AG09309 (cell line): ENCODE data around the gene LTC4S.

Source experiments
- DNase-seq: peaks from one replicate; pipeline ENCODE4 v3.0.0-alpha.2; 2010; ENCODE audit warnings: low read depth
- H3K4me3 ChIP-seq: 2 replicates; pipeline ENCODE4 v1.5.1; 2011; ENCODE audit warnings: mild to moderate bottlenecking, low read depth, low read length, moderate library complexity; ENCODE audit not compliant: control insufficient read depth
- CTCF ChIP-seq: IDR thresholded peaks from 2 replicates; pipeline ENCODE4 v1.5.1; 2011; ENCODE audit warnings: mild to moderate bottlenecking, low read depth, low read length, inconsistent platforms; ENCODE audit not compliant: insufficient read depth, control insufficient read depth; ENCODE audit errors: missing control alignments

Gene LTC4S

GRCh38 chr5:179758955-179759354 lies 34.8 kb upstream of the LTC4S start:
- DNase-seq, result no peak
- no peak overlapping the region for H3K4me3 ChIP-seq
- no peak for TF ChIP-seq CTCF

GRCh38 chr5:179759581-179760551 lies 33.9 kb upstream of the LTC4S start:
- no peak for DNase-seq
- no peak overlapping the region for H3K4me3 ChIP-seq
- no peak for TF ChIP-seq CTCF

- H3K4me3 ChIP-seq, result no peak overlapping the region
- peak; percentile 63 for DNase-seq
- TF ChIP-seq CTCF, result no peak
Measured at GRCh38 chr5:179762079-179762780, 31.6 kb upstream of the LTC4S start.

GRCh38 chr5:179762781-179763176 lies 31.0 kb upstream of the LTC4S start:
- no peak for TF ChIP-seq CTCF
- DNase-seq, result no peak
- no peak overlapping the region for H3K4me3 ChIP-seq

- peak; percentile 53 for DNase-seq
- H3K4me3 ChIP-seq, result no peak overlapping the region
- peak; percentile 81 for TF ChIP-seq CTCF
Measured at GRCh38 chr5:179763215-179763945, 30.4 kb upstream of the LTC4S start.

GRCh38 chr5:179764056-179764455 lies 29.7 kb upstream of the LTC4S start:
- no peak for DNase-seq
- TF ChIP-seq CTCF, result no peak
- H3K4me3 ChIP-seq, result no peak overlapping the region
